Measurements from ENCODE around the gene PRRG3.
A peak's percentile ranks its signal among the peaks of the same experiment; 100 is the strongest.

PRRG3 gene

DNA sequence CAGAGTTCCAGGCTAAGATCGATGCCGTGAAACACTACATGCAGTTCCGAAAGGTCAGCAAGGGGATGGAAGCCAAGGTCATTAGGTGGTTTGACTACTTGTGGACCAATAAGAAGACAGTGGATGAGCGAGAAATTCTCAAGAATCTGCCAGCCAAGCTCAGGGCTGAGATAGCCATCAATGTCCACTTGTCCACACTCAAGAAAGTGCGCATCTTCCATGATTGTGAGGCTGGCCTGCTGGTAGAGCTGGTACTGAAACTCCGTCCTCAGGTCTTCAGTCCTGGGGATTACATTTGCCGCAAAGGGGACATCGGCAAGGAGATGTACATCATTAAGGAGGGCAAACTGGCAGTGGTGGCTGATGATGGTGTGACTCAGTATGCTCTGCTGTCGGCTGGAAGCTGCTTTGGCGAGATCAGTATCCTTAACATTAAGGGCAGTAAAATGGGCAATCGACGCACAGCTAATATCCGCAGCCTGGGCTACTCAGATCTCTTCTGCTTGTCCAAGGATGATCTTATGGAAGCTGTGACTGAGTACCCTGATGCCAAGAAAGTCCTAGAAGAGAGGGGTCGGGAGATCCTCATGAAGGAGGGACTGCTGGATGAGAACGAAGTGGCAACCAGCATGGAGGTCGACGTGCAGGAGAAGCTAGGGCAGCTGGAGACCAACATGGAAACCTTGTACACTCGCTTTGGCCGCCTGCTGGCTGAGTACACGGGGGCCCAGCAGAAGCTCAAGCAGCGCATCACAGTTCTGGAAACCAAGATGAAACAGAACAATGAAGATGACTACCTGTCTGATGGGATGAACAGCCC lies 48.6 kb downstream of the PRRG3 start:
- TF ChIP-seq, protein P1, sequence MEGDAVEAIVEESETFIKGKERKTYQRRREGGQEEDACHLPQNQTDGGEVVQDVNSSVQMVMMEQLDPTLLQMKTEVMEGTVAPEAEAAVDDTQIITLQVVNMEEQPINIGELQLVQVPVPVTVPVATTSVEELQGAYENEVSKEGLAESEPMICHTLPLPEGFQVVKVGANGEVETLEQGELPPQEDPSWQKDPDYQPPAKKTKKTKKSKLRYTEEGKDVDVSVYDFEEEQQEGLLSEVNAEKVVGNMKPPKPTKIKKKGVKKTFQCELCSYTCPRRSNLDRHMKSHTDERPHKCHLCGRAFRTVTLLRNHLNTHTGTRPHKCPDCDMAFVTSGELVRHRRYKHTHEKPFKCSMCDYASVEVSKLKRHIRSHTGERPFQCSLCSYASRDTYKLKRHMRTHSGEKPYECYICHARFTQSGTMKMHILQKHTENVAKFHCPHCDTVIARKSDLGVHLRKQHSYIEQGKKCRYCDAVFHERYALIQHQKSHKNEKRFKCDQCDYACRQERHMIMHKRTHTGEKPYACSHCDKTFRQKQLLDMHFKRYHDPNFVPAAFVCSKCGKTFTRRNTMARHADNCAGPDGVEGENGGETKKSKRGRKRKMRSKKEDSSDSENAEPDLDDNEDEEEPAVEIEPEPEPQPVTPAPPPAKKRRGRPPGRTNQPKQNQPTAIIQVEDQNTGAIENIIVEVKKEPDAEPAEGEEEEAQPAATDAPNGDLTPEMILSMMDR (conservative IDR thresholded peaks at IDR 0.05): no peak
- TF ChIP-seq ZFX (IDR thresholded peaks at IDR 0.05): no peak
- no peak overlapping the region for H3K27ac ChIP-seq

DNA sequence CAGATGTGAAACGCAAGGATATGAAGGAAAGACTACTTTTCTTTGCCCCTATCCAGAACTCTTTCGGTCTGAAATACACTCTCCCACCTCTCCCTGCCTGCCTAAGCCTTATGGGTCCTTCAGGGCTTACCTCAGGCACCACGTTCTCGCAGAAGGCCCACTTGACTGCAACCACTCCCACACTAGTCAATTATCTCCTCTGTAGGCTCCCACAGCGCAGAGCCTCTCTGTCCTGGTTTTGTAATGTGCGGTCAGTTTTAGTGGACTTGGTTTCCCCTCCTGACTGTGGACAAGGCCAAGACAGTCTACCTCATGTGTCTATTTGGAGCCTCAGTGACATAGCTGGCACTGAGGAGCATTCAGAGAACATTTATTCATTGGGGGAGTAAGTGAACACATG lies 50.4 kb downstream of the PRRG3 start:
- H3K27ac ChIP-seq: no peak overlapping the region
- no peak for TF ChIP-seq ZFX (IDR thresholded peaks at IDR 0.05)
- TF ChIP-seq, protein P1 (conservative IDR thresholded peaks at IDR 0.05): no peak

DNA sequence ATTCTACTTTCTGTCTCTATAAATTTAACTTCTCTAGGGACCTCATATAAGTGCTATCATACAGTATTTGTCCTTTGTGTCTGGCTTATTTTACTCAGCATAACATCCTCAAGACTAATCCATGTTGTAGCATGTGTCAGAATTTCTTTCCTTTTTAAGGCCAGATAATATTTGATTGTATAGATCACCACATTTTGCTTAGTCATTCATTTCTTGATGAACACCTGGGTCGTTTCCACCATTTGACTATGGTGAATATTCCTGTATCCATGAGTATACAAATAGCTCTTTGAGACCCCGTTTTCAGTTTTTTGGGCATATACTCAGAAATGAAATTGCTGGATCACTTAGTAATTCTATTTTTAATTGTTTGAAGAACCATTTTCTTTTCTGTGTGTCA lies 51.2 kb downstream of the PRRG3 start:
- no peak overlapping the region for H3K27ac ChIP-seq
- TF ChIP-seq, protein P1 (conservative IDR thresholded peaks at IDR 0.05): no peak
- no peak for TF ChIP-seq ZFX (IDR thresholded peaks at IDR 0.05)

DNA sequence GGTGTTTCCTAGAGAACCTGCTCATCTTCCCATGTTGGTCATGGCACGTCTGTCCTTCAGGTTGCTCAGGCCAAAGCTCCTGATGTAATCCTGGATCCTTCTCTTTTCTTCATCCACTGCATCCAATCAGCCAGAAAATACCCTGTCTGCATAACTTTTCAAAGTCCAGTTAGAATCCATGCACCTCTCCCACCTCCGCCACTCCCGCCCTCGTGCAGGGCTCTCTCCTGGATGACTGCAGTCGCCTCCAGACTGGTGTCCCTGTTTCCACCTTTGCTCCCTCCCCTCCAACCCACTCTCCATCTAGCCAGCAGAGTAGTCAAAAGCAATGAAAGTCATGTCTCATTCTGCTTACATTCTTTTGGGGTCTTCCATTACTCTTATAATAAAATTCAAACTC lies 55.3 kb downstream of the PRRG3 start:
- H3K27ac ChIP-seq: no peak overlapping the region
- TF ChIP-seq, protein P1 (conservative IDR thresholded peaks at IDR 0.05): no peak
- TF ChIP-seq ZFX (IDR thresholded peaks at IDR 0.05): no peak

DNA sequence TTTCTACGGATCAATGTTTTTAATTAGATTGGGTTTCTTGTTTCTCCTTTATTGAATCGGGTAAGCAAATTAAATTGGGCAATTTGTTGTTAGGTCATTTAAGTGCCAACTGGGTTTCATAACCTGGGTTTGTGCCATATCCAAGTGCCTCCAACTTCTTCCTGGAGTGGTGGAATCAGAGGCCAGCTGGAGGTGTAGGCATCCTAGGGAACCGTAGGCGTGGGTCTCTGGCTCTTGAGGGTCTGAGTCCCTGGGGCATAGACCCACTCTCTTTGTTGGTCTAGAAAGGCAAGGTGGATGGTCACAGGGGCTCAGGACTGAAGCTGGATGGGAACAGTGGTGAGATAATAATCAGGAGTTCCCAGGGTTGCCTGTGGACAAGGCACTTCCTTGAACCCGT lies 57.6 kb downstream of the PRRG3 start:
- no peak overlapping the region for H3K27ac ChIP-seq
- TF ChIP-seq ZFX (IDR thresholded peaks at IDR 0.05): no peak
- TF ChIP-seq, protein P1 (conservative IDR thresholded peaks at IDR 0.05): no peak

DNA sequence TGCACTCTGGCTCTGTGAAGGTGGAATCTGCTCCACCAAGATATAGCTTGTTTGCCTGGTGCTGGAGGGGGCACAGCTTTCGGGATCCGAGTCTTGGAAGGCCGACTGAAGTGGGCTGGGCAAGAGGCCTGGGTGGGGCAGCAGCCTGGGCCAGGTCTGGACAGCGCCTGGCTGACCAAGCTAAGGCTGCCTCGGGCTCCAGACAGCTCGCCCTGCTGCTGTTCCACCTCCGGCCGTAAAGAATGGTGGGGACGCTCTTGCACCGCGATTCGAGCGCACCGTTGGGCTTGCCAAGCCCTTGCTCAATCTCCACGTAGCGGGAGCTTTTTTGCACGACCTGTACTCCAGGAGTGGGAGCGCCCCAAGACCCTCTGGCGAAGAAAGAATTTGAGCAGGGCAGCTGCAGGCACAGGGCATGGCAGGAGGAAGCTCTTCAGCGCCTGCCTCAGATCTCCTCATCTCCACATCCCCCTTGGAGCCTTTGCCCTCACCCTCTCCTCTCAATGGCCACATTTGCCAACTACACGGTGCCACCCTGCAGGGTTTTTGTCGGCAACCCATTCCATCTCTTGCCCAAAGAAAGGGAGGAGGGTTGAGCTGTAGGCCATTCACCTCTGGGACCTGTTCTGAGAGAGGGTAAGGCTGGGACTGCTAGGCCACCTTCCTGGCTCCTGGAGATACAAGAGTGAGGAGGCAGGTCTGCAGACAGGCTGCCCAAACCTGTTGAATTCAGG lies 58.2 kb downstream of the PRRG3 start:
- TF ChIP-seq, protein P1 (conservative IDR thresholded peaks at IDR 0.05): peak; percentile 81
- no peak for TF ChIP-seq ZFX (IDR thresholded peaks at IDR 0.05)
- H3K27ac ChIP-seq: no peak overlapping the region

DNA sequence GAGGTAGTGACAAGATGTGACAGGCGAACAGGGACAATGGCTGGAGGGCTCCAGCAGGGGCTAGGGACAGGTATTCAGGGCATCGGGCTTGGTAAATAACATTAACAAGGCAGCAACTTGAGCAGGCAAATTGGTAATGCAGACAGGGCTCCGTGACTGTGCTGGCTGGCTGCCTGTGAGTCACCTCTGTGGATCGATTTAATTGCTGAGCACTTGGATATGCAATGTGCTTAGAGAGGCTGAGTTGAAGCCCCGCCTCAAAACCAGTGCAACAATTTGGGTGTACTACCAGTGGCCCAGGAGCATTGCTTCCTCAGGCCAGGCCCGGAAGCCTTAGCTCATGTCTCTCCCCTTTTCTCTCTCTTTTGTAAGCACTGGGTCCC lies 58.8 kb downstream of the PRRG3 start:
- no peak for TF ChIP-seq ZFX (IDR thresholded peaks at IDR 0.05)
- TF ChIP-seq, protein P1 (conservative IDR thresholded peaks at IDR 0.05): no peak
- H3K27ac ChIP-seq: no peak overlapping the region

All from C4-2B (cell line).